ENCODE results near the gene LGALS7.
"Not testable (repeated sequence)": the region's sequence is repeated elsewhere in the genome, so short reads cannot be mapped to it uniquely, and the experiment has no call there.

The LGALS7 gene

DNA sequence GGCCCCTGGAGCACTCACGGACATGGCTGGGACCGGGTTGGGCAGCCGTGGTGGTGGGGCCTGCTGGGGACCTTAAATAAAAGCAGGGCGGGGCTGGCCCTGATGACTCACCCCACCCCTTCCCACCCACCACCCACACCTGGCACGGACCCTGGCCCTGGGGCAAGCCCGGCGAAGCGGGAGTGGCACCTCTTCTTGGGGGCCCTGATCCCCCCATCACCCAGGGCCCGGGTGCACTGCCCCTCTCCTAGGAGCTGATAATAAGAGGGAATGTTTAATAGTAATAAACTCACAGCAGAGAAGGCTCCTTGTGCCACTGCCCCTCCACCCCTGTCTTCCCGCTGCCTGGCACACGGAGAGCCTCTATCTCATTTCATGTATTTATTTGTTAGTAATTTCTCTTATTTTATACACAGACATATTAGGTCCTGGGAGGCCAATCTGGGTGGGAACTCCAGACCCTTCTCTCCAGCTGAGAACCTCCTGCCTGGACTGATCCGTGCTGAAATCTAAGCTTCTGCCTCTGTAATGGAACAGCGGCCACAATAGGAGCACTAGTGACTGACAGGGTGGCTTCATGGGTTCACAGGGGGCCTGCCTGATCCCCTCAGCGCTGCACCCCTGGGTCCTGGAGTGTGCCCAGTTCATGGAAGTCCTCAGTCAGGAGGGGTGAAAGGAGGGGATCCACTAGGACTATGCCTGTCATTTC, at the start of gene LGALS7:
TSS of gene LGALS7 (minus strand) at position 49 of the 709 bp plus-strand sequence. CDS start at position 24, 25 bp downstream.
- TF ChIP-seq, protein P1, sequence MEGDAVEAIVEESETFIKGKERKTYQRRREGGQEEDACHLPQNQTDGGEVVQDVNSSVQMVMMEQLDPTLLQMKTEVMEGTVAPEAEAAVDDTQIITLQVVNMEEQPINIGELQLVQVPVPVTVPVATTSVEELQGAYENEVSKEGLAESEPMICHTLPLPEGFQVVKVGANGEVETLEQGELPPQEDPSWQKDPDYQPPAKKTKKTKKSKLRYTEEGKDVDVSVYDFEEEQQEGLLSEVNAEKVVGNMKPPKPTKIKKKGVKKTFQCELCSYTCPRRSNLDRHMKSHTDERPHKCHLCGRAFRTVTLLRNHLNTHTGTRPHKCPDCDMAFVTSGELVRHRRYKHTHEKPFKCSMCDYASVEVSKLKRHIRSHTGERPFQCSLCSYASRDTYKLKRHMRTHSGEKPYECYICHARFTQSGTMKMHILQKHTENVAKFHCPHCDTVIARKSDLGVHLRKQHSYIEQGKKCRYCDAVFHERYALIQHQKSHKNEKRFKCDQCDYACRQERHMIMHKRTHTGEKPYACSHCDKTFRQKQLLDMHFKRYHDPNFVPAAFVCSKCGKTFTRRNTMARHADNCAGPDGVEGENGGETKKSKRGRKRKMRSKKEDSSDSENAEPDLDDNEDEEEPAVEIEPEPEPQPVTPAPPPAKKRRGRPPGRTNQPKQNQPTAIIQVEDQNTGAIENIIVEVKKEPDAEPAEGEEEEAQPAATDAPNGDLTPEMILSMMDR (conservative IDR thresholded peaks at IDR 0.05; ENCODE audit: control insufficient read depth, insufficient read depth, low read depth, low read length) = no peak
- no peak for DNase-seq (ENCODE audit: low read depth)
- no peak within 1 kb of the TSS for H3K4me3 ChIP-seq (ENCODE audit: control insufficient read depth, low read depth, low read length)

DNA sequence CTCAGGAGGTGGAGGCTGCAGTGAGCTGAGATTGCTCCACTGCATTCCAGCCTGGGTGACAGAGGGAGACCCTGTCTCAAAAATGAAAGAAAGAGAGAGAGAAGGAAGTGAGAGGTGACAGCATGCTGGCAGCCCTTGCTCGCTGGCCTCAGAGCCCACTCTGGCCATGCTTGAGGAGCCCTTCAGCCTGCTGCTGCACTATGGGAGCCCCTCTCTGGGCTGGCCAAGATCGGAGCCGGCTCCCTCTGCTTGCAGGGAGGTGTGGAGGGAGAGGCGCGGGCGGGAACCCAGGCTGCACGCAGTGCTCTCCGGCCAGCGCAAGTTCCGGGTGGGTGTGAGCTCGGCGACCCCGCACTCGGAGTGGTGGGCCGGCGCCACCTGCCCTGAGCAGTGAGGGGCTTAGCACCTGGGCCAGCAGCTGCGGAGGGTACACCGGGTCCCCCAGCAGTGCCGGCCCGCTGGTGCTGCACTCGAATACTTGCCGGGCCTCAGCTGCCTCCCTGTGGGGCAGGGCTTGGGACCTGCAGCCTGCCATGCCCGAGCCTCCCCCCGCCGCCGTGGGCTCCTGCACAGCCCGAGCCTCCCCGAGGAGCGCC, 48.0 kb upstream of the LGALS7 start:
- not testable (repeated sequence) for DNase-seq (ENCODE audit: low read depth); H3K4me3 ChIP-seq (ENCODE audit: control insufficient read depth, low read depth, low read length)

DNA sequence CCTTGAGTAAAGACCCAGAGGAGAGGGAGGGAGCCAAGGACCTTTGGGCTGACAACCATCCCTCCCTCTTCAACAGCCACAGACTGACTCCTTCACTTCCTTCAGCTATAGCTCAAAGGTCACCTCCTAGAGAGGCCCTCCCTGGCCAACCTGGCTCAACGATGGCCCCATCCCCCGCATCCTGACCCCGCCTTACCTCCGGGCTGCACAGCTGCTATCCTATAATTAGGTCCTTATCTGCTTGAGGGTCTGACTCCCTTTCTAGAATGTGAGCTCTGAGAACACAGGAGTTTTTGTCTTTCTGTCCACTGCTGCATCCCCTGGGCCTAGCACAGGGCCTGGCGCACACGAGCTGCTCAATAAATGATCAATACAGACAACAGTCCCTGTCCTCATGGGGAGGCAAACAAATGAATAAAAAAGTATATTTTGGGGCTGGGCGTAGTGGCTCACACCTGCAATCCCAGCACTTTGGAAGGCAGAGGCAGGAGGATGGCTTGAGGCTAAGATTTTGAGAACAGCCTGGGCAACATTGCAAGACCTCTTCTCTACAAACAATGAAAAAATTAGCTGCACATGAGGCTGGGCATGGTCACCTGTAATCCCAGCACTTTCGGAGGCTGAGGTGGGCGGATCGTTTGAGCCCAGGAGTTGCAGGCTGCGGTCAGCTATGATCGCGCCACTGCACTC, 46.1 kb upstream of the LGALS7 start:
- no peak for DNase-seq (ENCODE audit: low read depth)
- TF ChIP-seq, protein P1 (conservative IDR thresholded peaks at IDR 0.05; ENCODE audit: control insufficient read depth, insufficient read depth, low read depth, low read length) = no peak
- no peak overlapping the region for H3K4me3 ChIP-seq (ENCODE audit: control insufficient read depth, low read depth, low read length)

DNA sequence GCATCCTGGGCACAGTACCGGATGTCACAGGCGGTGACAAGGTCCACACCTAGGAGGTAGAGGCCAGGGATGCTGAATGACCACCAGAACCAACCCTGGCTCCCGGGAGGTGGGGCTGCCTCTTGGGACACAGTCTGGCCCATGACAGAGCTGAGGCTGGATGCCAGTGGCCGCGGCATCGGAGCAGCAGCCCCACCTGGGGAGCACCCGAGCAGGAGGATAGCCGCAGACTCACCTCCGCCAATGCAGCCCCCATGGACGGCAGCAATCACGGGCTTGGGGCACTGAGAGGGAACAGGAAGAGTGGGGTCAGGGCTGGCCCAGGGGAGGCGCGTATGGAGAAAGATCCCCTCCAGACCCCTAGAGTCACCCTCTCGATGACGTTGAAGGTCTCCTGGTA, 43.8 kb upstream of the LGALS7 start:
- no peak for DNase-seq (ENCODE audit: low read depth)
- no peak overlapping the region for H3K4me3 ChIP-seq (ENCODE audit: control insufficient read depth, low read depth, low read length)
- TF ChIP-seq, protein P1 (conservative IDR thresholded peaks at IDR 0.05; ENCODE audit: control insufficient read depth, insufficient read depth, low read depth, low read length) = no peak

DNA sequence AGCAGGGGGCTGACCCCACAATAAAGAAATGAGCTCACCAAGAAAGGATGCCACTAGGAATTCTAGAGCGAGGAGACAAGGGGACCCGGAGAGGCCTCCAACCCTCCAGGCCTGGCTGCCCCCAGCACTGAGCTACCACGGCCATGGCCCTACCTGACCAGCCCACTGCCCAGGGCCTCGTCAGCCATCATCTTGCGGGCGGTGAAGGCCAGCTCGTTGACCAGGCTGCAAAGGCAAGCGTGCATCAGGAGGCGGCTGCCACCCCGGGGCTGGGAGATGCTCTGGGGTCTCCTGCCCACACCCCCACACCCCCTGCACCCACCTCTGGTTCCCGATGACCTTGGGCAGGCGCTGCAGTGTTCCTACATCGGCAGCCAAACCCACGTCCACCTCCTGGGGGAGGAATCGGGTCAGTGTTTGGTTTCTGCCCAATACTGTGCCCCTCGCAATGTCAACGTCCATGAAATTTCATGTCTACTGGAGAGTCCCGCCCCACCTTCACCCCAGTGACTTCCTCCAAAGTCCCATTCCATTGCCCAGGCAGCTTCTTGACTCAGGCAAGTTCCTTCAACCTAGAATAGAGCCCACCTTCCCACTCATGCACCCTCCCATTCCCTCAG, 42.9 kb upstream of the LGALS7 start:
- no peak overlapping the region for H3K4me3 ChIP-seq (ENCODE audit: control insufficient read depth, low read depth, low read length)
- TF ChIP-seq, protein P1 (conservative IDR thresholded peaks at IDR 0.05; ENCODE audit: control insufficient read depth, insufficient read depth, low read depth, low read length) = no peak
- no peak for DNase-seq (ENCODE audit: low read depth)

DNA sequence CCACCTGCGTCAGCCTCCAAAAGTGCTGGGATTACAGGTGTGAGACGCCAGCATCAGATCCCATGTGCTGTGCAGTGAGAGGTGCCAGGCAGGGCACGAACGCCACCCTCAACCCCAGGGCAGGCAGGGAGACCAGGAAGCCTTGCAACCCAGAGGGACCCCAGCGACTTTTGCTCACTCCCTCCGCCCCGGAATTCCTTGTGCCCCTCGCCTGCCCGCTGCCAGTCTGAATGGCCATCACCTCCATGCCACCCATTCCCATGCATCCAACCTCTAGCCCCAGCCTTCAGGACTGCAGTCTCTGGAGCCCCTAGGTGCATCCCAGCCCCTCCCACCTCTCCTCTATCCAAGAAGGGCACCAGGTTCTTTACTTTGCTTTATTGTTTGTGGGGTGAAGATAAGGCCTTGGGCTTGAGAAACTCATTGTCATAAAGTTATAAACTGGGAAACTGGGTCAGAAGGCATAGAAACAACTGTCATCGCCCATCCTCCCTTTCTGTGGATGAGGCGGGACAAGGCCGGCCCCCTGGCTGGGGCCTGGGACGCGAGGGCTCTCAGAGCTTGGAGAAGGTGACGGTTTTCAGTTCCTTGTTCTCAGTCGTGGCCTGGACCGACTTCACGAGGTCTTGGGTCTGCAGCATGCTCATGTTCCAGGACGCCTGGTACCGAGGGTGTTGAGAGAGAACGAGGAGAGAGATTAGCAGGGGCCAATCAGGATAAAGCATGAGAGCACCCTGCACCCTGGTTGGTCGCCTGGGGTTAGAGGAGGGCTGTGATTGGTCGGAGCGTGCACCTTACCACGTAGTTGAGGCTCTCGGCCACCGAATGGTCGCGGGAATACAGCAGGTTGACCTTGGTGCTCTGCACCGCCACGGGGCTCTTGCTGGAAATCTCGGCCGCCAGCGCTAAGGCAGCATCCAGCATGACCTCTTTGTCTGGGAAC, 42.0 kb upstream of the LGALS7 start:
- H3K4me3 ChIP-seq (ENCODE audit: control insufficient read depth, low read depth, low read length) = no peak overlapping the region
- TF ChIP-seq, protein P1 (conservative IDR thresholded peaks at IDR 0.05; ENCODE audit: control insufficient read depth, insufficient read depth, low read depth, low read length) = no peak
- DNase-seq (ENCODE audit: low read depth) = no peak

GRCh38 chr19:38813932-38814331, 40.6 kb upstream of the LGALS7 start:
- DNase-seq (ENCODE audit: low read depth); H3K4me3 ChIP-seq (ENCODE audit: control insufficient read depth, low read depth, low read length): not testable (repeated sequence)

All from fibroblast of mammary gland (primary cell).